Stimulated activated CD8-positive, alpha-beta memory T cell treated with anti-CD3 and anti-CD28 coated beads, Interleukin-12 subunit alpha, Interleukin-12 subunit beta, amount 100 ng/mL, for 1 hour (primary cell): ENCODE data around the gene CD6.
"Not testable (repeated sequence)": the region's sequence is repeated elsewhere in the genome, so short reads cannot be mapped to it uniquely, and the experiment has no call there.

Source experiments
- DNase-seq: peaks from one replicate; pipeline ENCODE4 v3.0.0-alpha.2; 2020; ENCODE audit warnings: low read depth

CD6 gene

GRCh38 chr11:61053191-61053590, 81.7 kb downstream of the CD6 start:
- no peak for DNase-seq

DNA sequence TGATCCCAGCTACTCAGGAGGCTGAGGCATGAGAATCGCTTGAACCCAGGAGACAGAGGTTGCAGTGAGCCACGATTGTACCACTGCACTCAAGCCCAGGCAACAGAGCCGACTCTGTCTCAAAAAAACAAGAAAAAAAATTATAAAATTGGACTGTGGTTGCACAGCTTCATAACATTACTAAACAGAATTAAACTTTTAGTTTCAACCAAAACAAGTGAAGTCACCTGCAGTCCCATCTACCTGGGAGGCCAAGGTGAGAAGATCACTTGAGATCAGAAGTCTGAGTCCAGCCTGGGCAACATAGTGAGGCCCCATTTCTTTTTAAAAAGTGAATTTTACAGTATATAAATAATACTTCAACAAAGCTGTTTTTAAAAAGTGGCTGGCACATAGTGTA, 83.0 kb downstream of the CD6 start:
- DNase-seq, result no peak

- no peak for DNase-seq
These were observed 83.6 kb downstream of the CD6 start for GRCh38 chr11:61054927-61055562.

- no peak for DNase-seq
These were observed 84.3 kb downstream of the CD6 start for GRCh38 chr11:61055776-61056175.

DNA sequence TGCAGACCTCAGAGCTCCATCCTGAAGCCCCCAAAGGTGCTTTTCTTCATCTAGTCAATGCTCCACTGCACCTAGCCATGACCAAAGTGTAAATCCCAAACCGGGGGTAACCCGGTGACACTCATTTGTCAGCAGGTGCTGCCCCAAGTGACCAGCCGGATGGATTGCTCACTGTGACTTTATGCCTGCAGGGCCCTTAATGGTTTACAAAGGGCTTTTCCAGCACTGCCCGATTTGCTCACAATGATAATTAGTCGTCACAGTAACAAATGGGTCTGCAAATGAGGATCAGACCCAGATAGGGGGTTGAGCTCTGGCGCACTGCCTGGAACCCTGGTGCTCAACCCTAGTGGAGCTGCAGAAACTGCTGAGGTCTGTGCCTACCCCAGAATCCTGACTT, 85.1 kb downstream of the CD6 start:
- no peak for DNase-seq

- no peak for DNase-seq
These were observed 85.5 kb downstream of the CD6 start for GRCh38 chr11:61056981-61057380.

DNA sequence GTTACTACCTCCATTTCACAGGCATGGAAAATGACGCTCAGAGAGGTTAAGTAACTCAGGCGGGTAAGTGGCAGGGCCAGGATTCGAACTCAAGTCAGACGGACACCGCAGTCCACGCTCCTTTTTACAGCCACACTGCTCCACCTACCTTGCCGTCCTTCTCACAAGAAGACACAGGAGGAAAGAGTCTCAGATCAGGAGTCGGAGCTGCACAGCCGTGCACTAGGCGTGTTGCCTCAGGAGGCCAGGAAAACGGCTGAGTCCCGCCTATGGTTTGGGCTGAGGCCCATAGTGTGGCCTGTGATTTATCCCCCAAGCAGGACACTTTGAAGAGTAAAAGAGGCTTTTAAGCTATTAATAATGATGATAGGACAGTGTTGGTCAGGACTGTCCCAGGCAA, 86.1 kb downstream of the CD6 start:
- DNase-seq, result no peak

- DNase-seq, result no peak
These were observed 87.2 kb downstream of the CD6 start for GRCh38 chr11:61058583-61059259.

DNA sequence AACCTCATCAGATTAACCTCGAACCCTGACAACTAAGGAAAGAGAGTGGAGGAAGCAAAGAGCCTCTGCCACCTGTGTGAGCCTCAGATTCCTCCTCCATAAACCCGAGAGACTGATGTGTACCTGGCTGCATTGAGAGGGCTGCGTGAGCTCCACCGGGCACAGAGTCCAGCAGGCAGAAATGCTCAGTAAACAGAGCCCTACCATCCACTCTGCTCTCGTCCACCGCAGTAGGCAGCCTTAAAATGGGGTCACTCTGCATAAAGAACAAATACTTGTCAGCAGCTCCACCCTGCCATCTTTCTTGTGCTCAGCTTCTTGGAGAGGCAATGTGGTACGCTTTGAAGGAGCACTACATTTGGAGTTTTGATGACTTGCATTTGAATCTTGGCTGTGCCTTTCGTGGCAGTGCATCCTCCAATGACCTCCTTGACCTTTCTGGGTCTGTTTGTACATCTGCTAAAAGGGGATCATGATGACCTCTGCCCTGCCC, 87.8 kb downstream of the CD6 start:
- DNase-seq, result no peak

- peak; percentile 47 for DNase-seq
These were observed 89.8 kb downstream of the CD6 start for GRCh38 chr11:61061081-61061826.

GRCh38 chr11:61062181-61062930, 90.9 kb downstream of the CD6 start:
- DNase-seq, result no peak

GRCh38 chr11:61065236-61065635, 93.8 kb downstream of the CD6 start:
- not testable (repeated sequence) for DNase-seq

- no peak for DNase-seq
These were observed 94.6 kb downstream of the CD6 start for GRCh38 chr11:61065955-61066638.

DNA sequence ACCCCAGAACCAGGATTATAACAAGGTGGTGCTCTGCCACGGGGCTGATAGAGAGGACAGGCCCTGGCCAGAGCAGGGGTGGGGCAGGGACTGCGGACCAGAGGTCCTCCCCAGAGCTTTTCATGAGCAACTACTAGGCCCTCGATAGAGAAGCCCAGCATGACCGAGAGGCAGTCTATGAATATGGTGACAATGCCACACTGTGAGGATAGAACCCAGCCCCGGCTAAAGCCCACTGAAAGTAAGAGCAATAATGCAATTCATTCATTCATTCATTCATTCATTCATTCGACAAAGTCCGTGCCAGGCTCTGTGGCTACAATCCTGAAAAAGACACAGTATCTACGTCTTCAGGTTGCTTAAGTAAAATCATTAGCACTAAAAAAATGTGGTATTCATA, 95.2 kb downstream of the CD6 start:
- DNase-seq, result no peak

DNA sequence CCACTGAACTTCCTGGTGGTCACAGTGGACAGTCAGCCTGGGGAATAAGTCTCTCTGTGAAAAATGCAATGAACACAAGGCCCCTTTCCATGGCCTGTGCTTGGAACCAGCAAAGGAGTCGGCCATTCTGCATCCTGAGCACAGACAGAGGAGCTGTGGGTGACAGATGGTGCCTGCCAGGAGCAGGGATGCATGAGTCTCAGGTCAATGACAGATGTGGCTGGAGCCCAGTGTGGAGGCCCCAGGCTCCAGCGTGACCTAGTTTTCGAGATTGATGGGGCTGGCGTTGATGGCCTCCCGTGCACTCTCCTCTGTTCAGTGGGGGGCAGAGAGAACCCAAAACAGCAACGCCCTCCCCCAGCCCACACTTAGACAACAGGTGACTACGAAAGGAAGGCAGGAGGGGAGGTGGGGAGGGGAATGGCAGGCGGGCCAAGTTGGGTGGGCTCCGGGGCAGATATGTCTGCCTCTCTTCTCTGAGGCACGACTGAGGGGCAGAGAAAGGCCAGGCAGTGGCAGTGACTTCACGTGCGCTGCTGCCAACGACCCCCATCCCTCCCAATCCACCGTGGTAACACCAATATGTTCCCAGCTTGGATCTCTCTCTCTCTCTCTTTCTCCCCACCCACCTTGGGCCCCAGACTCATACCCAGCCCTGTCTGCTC, 96.4 kb downstream of the CD6 start:
- DNase-seq, result no peak

DNA sequence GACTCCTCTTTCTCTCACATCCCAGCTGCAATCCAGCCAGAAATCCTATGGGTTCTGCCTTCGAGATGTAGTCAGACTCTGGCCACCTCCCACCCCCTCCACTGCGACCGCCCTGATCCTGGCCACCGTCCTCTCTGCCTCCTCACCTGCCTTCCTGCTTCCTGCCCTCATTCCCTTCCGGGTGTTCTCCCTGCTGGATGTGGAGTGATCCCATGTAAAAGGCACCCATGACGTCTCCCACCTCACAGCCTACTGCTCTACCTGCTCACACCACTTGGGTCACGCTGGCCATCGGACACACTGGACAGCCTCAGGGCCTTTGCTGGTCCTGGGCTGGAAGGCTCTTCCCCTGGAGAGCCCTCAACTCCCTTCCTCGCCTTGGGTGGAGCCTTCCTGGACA, 97.1 kb downstream of the CD6 start:
- DNase-seq, result no peak

DNA sequence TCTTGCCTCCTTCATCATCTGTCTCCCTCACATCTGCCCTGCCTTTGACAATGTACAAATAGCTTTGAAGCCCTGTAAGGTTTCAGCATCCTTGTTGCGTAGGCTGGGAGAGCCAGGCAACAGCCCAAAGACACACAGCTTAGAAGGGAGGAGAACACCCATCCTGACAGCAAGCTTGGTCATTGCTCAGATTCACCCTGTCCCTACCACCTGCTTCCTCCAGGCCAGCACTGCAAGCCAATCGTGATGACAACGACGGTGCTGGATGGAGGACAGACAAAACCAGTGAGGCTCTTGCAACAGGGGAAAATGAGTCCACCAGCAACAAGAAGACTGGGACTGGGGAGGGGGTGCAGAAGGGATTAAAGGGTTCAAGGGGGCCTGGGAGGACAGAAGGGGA, 97.9 kb downstream of the CD6 start:
- DNase-seq, result no peak
